OCI-M2 (cell line): ENCODE results near the gene ATG13.

ENCODE experiments used
- DNase-seq: peaks from one replicate; lab custom pipeline; 2025; ENCODE audit not compliant: unreplicated experiment; lab: John Stamatoyannopoulos, UW

The ATG13 gene

DNA sequence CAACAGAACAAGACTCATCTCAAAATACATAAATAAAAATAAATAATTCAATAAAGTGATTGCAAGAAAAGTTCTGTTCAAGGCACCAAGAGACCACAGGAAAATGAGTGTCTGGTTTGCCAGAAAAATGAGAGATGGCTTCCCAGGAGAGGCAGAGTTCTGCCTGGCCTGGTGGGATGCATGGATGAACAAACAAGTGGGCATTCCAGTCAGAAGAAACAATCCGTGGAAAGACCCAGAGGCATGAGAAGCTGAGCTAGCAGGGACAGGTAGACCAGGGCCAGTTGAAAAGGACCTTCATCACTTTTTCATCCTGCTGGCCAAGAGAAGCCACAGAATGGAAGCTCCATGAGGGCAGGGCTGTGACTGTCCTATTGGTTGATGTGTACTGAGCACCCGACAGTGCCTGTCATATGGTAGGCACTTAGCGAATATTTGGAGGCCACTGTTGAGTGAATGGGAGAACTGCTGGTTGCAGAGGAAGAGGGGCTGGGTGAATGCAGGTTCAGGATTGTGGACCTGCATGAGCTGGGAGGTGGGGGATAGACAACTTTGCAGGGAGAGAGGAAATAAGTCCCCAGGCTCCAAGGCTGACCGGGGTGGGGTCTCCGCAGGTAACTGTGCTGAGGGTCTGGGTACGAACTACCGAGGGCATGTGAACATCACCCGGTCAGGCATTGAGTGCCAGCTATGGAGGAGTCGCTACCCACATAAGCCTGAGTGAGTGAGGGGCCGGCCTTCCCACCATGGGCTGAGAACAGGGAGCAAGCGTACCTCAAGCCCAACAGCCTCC, 105.4 kb downstream of the ATG13 start:
- DNase-seq = no peak

DNA sequence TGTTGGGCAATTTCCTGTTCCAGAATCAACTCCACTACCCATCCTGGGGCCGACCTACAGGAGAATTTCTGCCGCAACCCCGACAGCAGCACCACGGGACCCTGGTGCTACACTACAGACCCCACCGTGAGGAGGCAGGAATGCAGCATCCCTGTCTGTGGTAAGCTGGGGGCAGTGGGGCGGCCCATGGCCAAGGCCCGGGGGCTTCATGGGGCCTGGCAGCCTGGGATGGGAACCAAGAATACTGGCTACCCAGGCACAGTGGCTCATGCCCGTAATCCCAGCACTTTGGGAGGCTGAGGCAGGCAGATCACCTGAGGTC, 106.0 kb downstream of the ATG13 start:
- no peak for DNase-seq

- no peak for DNase-seq
Observed at GRCh38 chr11:46724088-46724487, 106.7 kb downstream of the ATG13 start.
